NCI-H146 treated with DMSO at 0.1 percent for 48 hours (cell line): ENCODE measurements around the gene RIT2.
A peak's percentile ranks its signal among the peaks of the same experiment; 100 is the strongest.

Experiments
- DNase-seq: peaks from one replicate; lab custom pipeline; 2025; ENCODE audit not compliant: unreplicated experiment; lab: John Stamatoyannopoulos, UW

The RIT2 gene

DNA sequence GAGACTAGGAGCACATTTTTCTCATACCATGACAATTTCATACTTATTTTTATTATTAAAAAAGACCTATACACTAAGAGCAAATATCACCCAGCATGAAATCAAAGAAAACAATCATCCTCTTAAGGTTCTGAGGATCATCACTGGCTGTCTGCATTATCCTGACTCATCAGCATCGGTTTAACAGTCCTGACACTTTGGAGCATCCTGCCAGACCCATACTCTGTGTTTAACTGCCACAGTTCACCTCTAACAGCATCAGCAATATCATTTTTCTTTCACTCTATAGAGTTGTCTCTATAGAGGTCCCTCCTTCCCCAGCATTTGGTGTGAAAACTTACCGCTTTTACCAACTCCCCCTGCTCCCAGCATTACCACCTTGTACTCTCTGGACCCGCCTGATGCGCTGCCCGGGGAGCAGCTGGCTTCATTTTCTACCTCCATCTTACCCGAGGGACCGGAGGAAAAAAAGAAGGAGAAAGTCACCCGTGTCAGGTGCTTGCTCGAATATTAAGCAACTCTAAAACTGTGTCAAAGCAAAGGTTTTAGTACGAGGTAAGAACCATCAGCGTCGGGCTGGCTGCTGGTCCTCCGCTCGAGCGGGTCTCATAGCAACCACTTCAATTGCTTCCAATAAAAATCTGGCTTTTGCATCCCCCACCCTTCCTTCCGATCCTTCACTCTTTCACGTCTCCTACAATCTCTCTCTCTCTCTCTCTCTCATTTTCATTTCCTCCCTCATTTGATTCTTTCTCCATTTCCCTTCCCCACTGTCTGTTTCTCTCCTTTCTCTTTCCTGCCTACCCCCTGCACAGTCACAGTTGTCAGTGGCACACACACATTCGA lies at the start of gene RIT2:
TSS of gene RIT2 (minus strand) at position 610 of the 846 bp plus-strand sequence.
- DNase-seq = no peak

- no peak for DNase-seq
These were observed 46.0 kb upstream of the RIT2 start for GRCh38 chr18:43161528-43161927.

DNA sequence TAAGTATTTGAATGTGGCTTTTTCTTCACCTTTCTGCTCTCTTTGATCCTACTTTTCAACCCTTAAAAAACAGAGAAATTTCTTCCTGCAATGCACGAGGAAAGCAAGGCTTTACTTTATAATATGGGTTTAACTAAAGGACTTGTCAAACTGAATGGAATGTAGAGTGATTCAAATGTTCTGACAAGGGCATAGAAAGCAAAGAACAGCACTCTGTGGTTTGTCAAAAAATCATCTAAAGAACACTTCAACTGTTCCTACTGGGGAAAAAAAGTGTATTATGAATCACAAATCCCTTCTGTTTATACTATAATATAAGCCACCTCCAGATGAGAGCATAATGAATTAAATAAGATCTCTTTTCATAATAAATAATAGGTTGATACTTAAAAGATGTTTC lies 45.0 kb upstream of the RIT2 start:
- DNase-seq = no peak

DNA sequence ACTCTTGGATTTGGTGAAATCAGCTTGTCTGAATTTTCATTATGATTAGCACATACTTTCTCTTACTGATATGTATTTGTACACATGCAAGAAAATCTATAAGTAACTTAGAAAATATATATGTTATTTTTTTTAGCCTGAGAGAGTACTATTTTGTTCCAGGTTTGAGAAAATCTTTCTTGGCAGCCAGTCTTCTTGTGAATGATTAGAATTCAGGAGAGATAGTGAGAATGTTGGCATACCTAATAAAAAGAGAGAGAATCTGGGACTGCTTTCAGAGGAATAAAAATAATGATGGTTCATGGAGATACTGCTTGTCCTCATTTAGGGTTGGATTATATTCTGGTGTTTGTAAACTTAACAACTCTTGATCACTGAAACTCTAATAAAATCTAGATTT lies 44.4 kb upstream of the RIT2 start:
- DNase-seq = no peak

DNA sequence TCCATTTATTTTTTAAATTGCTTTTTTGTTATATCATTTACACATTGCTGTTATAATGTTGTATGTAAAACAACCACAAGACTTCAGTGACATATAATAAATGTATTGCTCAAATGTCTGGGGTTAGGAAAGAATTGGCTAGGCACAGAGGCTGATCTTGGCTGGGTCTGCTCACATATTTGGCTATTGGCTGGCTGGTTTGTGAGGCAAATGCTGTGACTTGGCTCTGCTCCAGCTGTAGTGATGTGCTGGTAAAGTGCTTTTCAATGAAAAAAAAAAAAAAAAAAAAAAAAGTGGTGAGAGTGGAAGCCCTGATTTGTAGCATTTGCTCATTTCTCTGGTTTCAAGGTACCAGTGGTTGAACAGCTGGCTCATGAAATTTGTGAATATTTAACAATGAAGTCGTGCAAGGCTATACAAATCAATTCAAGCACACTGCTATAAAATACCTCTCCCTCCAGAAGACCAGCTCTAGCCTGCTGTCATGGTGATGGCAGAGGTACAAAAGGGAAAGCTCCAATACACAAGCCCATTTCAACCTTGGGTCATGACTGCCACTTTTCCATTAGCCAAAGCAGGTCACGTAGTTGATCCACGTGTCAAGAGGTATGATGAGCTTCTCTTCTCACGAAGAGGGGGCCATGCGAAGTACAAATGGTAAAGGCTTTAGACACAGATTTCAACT lies 43.7 kb upstream of the RIT2 start:
- DNase-seq = no peak

- no peak for DNase-seq
These were observed 42.9 kb upstream of the RIT2 start for GRCh38 chr18:43158381-43158780.

DNA sequence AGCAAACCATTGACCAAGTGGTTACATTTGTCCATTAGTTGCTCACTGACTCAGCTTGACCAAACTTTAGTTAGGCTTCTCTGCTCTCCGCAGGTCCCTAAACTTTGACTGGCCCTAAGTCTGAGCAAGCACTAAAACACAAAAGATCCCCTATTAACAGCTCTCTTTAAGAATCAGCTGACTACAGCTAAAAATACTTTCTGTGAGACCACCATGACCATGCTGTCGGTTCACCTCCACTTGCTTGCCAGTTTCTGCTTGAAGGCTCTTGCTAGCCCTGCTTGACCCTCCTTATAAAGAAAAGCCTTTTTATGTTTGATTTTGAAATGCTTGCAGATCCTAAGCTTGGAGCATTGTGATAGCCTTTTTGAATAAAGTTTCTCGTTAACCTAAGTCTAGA lies 40.4 kb upstream of the RIT2 start:
- no peak for DNase-seq

GRCh38 chr18:43148231-43148630 lies 32.7 kb upstream of the RIT2 start:
- DNase-seq = no peak

DNA sequence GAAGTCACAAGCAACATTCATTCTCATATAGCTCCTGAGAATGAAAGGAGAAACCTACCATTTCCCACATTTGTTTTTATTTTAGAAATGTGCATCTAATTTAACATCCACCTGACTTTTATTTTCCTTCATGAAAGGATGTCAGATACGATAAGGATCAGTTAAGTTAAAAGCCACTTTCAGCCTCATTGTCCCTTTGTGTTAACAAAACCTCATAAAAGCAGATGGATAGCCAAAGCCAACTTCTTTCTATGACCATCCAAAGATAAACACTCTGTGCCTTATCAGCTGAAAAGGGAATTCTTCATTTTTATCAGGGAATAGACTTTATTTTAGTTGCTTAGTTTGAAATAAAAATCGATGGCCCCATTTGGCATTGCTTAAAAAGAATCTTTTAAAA lies 25.7 kb upstream of the RIT2 start:
- peak; percentile 53 for DNase-seq

DNA sequence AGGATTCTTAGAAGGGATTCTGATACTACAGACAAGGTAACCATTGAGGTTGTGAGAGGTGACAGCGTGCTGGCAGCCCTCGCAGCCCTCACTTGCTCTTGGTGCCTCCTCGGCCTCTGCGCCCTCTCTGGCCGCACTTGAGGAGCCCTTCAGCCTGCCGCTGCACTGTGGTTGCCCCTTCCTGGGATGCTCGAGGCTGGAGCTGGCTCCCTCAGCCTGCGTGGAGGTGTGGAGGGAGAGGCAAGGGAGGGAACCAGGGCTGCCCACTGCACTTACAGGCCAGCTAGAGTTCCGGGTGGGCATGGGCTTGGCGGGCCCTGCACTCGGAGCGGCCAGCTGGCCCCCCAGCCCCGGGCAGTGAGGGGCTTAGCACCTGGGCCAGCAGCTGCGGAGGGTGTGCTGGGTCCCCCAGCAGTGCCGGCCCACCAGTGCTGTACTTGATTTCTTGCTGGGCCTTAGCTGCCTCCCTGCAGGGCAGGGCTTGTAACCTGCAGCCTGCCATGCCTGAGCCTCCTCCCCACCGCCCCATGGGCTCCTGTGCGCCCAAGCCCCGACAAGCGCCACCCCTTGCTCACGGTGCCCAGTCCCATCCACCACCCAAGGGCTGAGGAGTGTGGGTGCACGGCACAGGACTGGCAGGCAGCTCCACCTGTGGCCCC lies 23.9 kb upstream of the RIT2 start:
- no peak for DNase-seq

DNA sequence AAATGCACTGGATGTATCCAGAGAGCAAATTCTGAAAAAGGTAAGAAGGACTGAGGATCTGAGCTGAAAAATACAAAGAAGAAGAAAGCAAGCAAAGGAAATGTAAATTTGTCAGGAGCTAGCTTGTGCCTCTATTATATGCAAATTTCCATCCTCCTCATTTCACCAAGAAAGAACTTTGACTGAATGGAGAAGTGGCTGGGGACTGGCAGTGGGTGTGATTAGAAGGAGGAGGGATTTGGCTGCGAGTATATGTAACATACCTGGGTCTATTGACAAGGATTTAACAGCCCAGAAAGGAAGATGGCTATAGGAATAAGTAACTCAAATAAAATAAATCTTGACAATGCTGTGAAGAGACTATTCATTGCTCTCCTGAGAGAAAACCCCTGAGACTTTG lies 19.4 kb upstream of the RIT2 start:
- no peak for DNase-seq

- DNase-seq = no peak
These were observed 15.3 kb upstream of the RIT2 start for GRCh38 chr18:43130716-43131260.

DNA sequence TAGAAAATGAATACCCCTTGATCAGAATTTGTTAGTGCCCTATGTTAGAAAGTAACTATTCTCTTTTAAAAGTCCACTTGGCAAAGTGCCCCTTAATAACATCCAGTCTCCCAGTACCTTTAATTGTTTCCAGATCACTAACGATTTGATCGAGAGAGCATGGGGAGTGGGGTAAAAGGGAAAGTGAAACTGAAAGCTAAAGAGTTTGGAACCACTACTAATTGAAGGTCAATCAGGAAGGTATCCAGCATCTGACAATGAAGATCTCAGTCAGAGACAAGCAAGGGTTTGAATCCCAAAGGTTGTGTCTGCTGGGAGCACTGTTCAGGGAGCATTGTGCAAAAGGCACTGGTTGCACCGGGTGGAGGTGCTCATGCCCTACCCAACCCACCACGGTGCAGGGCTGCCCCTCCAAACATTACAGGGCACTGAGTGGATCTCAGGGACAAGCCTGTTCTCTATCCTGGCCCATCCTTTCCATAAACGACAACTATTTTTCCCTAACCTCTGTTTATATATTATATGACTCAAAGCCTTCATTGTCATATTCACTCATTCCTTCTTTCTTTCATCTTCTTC lies 14.6 kb upstream of the RIT2 start:
- DNase-seq = peak; percentile 55

- DNase-seq = no peak
These were observed 10.0 kb upstream of the RIT2 start for GRCh38 chr18:43125471-43125870.

- no peak for DNase-seq
These were observed 7.5 kb upstream of the RIT2 start for GRCh38 chr18:43122955-43123354.

GRCh38 chr18:43116699-43117294 lies 1.3 kb upstream of the RIT2 start:
- no peak for DNase-seq

DNA sequence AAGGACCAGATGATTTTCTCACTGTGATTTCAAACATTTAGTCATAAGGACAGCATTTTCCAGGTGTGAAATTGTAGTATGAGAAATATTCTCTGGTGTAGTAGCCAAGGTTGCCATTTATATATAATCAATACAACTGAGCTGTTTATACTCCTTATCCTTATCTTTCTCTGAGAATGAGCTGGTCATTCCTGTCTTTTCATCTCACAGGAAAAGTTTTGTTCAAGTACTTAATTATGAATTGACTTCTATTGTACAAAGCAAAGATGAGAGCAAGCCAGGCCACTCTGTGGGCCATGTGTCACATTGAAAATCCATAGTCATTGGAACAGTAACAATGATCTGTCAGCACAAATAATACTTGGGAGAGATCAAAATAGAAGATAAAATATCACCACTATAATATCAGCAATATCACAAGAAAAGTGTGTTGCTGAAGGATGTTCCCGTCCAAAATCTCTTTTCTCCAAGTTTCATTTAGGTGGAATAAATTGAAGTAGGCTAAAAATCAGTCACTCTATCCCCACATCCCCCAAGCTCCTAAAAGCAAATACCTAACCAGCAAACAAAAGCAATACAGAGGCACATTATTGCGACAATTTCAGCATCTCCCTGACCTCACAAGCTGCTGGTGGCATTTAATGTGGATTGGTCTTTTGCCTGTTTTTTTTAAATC lies 2.1 kb downstream of the RIT2 start:
- peak; percentile 33 for DNase-seq

DNA sequence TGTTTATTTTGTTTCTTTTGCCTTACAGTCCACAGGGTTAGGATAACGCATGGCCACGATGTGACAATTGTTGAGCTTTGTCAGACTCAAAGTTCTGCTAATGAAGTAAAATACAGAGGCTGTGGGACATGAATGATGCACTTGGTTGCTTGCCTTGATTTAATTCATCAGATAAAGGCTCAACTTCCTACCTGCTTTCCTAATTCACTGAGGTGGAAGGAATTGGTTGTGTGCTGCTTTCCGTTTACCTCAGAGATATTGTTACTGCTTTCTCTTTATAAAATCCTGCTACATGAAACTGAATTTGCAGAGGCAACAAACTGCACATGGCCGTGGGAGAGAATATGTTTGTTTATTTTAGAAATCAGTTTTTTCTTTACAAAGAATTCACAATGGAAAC lies 6.6 kb downstream of the RIT2 start:
- DNase-seq = no peak

DNA sequence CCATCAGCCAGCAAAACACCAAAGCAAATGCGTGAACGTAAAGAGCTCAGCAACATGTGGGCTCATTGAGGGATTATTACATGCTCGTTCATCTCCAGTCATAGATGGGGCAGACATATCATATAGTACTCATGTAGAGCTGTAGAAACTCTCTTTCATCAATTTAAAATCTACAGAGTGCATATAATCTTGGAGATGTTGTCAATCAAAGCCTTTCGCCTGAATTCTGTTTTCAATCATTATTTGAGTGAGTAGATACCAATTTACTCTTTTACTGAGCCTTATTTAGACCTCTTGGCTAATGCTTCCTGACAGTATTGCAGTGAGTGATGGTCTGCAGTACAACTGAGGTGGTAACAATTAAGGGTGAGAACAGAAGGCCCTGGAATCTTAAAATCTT lies 7.0 kb downstream of the RIT2 start:
- no peak for DNase-seq

DNA sequence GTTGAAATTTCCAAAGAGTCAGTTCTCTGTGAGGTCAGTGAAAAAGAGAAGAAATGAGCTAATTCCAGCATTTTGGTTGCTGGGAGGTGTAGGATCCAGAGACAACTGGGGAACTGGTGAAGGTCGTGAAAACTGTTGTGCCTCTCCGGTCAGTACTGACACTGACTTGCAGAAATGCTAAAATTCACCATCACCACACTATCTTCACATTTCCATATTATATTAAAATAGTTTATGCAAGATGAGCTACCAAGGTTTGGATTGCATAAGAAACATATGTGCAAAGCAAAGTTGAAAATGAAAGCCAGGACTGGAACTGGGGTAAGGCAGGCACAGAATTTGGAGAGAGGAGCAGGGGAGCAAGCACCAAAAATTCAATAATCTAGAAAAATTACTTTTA lies 21.8 kb downstream of the RIT2 start:
- no peak for DNase-seq
